AG09319 (cell line): ENCODE data around the gene CFAP65.

Experiments used
- DNase-seq: peaks from one replicate; pipeline ENCODE4 v3.0.0-alpha.2; 2010; ENCODE audit warnings: low read depth; ENCODE audit errors: extremely low read depth
- CTCF ChIP-seq: IDR thresholded peaks from 2 replicates; pipeline ENCODE4 v1.5.1; 2011; ENCODE audit warnings: low read depth, mild to moderate bottlenecking, inconsistent platforms, low read length, moderate library complexity

The CFAP65 gene

GRCh38 chr2:218983263-218983933, 57.9 kb downstream of the CFAP65 start:
- DNase-seq = no peak
- TF ChIP-seq CTCF = no peak

- TF ChIP-seq CTCF = no peak
- DNase-seq = no peak
Measured at GRCh38 chr2:218982586-218983262, 58.6 kb downstream of the CFAP65 start.

- DNase-seq = no peak
- no peak for TF ChIP-seq CTCF
Measured at GRCh38 chr2:218981881-218982585, 59.3 kb downstream of the CFAP65 start.

GRCh38 chr2:218981390-218981880, 59.9 kb downstream of the CFAP65 start:
- no peak for DNase-seq
- TF ChIP-seq CTCF = no peak

- TF ChIP-seq CTCF = no peak
- no peak for DNase-seq
Measured at GRCh38 chr2:218980735-218981389, 60.5 kb downstream of the CFAP65 start.

- peak; percentile 88 for TF ChIP-seq CTCF
- DNase-seq = no peak
Measured at GRCh38 chr2:218979846-218980734, 61.2 kb downstream of the CFAP65 start.
